Measurements from ENCODE around the gene AGBL4. TPM values are rescaled to one million over a fixed set of nuclear protein-coding genes. Genes with fewer than 3 reads are reported as not detected.
A peak's percentile ranks its signal among the peaks of the same experiment; 100 is the strongest.

AGBL4 gene
- total RNA-seq, 1 experiment from 2014 or later: not detected

GRCh38 chr1:48793863-48794262, 1229.9 kb downstream of the AGBL4 start:
- no peaks in the 10 kb centered on the region for H3K36me3 ChIP-seq
- H3K4me3 ChIP-seq: no peak overlapping the region
- no peaks in the 10 kb centered on the region for H3K27me3 ChIP-seq
- DNase-seq: no peak
- H3K9me3 ChIP-seq: no peaks in the 10 kb centered on the region

GRCh38 chr1:48792961-48793360, 1230.8 kb downstream of the AGBL4 start:
- no peaks in the 10 kb centered on the region for H3K9me3 ChIP-seq
- no peak for DNase-seq
- H3K27me3 ChIP-seq: no peaks in the 10 kb centered on the region
- no peak overlapping the region for H3K4me3 ChIP-seq
- no peaks in the 10 kb centered on the region for H3K36me3 ChIP-seq

- no peak overlapping the region for H3K4me3 ChIP-seq
- no peaks in the 10 kb centered on the region for H3K36me3 ChIP-seq
- H3K27me3 ChIP-seq: no peaks in the 10 kb centered on the region
- no peaks in the 10 kb centered on the region for H3K9me3 ChIP-seq
- DNase-seq: no peak
Measured at GRCh38 chr1:48790397-48790796, 1233.4 kb downstream of the AGBL4 start.

GRCh38 chr1:48789903-48790302, 1233.9 kb downstream of the AGBL4 start:
- peak; percentile 53 for DNase-seq
- Histone ChIP-seq H3K27me3 (no peaks in the 10 kb centered on the region), H3K4me3 (no peak overlapping the region), H3K9me3 (no peaks in the 10 kb centered on the region), H3K36me3 (no peaks in the 10 kb centered on the region)

- Histone ChIP-seq H3K9me3 (no peaks in the 10 kb centered on the region), H3K4me3 (no peak overlapping the region), H3K36me3 (no peaks in the 10 kb centered on the region), H3K27me3 (no peaks in the 10 kb centered on the region)
- DNase-seq: no peak
Measured at GRCh38 chr1:48785869-48786268, 1237.9 kb downstream of the AGBL4 start.

- H3K36me3 ChIP-seq: no peaks in the 10 kb centered on the region
- DNase-seq: no peak
- no peak overlapping the region for H3K4me3 ChIP-seq
- H3K27me3 ChIP-seq: no peaks in the 10 kb centered on the region
- no peaks in the 10 kb centered on the region for H3K9me3 ChIP-seq
Measured at GRCh38 chr1:48784301-48784700, 1239.5 kb downstream of the AGBL4 start.

- peak overlapping the region; percentile 32 for H3K4me3 ChIP-seq
- peak; percentile 17 for DNase-seq
Measured at GRCh38 chr1:48777219-48777895, 1246.4 kb downstream of the AGBL4 start.

GRCh38 chr1:48776393-48777218, 1247.1 kb downstream of the AGBL4 start, which contains the start of gene BEND5:
TSS of gene BEND5 (minus strand) at chr1:48776891. CDS start at chr1:48776831, 60 bp downstream.
- H3K4me3 ChIP-seq: peak within 1 kb of the TSS; percentile 32
- H3K27me3 ChIP-seq: no peaks in the 10 kb centered on the region
- H3K36me3 ChIP-seq: no peaks in the 10 kb centered on the region
- no peaks in the 10 kb centered on the region for H3K9me3 ChIP-seq
- peak; percentile 10 for DNase-seq

More at GRCh38 chr1:48777219-48777895, 1246.4 kb downstream of the AGBL4 start:
- Histone ChIP-seq H3K36me3 (no peaks in the 10 kb centered on the region), H3K27me3 (no peaks in the 10 kb centered on the region), H3K9me3 (no peaks in the 10 kb centered on the region)

- no peak for DNase-seq
- H3K9me3 ChIP-seq: no peaks in the 10 kb centered on the region
- no peaks in the 10 kb centered on the region for H3K36me3 ChIP-seq
- H3K27me3 ChIP-seq: no peaks in the 10 kb centered on the region
- no peak overlapping the region for H3K4me3 ChIP-seq
Measured at GRCh38 chr1:48775831-48776392, 1247.8 kb downstream of the AGBL4 start.

- no peaks in the 10 kb centered on the region for H3K9me3 ChIP-seq
- H3K27me3 ChIP-seq: no peaks in the 10 kb centered on the region
- H3K36me3 ChIP-seq: no peaks in the 10 kb centered on the region
- no peak overlapping the region for H3K4me3 ChIP-seq
- DNase-seq: no peak
Measured at GRCh38 chr1:48773133-48773532, 1250.6 kb downstream of the AGBL4 start.

GRCh38 chr1:48772211-48772610, 1251.5 kb downstream of the AGBL4 start:
- no peaks in the 10 kb centered on the region for H3K9me3 ChIP-seq
- H3K36me3 ChIP-seq: no peaks in the 10 kb centered on the region
- no peaks in the 10 kb centered on the region for H3K27me3 ChIP-seq

GRCh38 chr1:48771561-48771960, 1252.2 kb downstream of the AGBL4 start:
- no peaks in the 10 kb centered on the region for H3K9me3 ChIP-seq
- no peak overlapping the region for H3K4me3 ChIP-seq
- DNase-seq: peak; percentile 7
- no peaks in the 10 kb centered on the region for H3K36me3 ChIP-seq
- no peaks in the 10 kb centered on the region for H3K27me3 ChIP-seq

More at GRCh38 chr1:48772211-48772610, 1251.5 kb downstream of the AGBL4 start:
- no peak overlapping the region for H3K4me3 ChIP-seq
- no peak for DNase-seq

- H3K4me3 ChIP-seq: no peak overlapping the region
- H3K36me3 ChIP-seq: no peaks in the 10 kb centered on the region
- no peaks in the 10 kb centered on the region for H3K9me3 ChIP-seq
- no peak for DNase-seq
- H3K27me3 ChIP-seq: no peaks in the 10 kb centered on the region
Measured at GRCh38 chr1:48767975-48768510, 1255.7 kb downstream of the AGBL4 start.

- Histone ChIP-seq H3K27me3 (no peaks in the 10 kb centered on the region), H3K9me3 (no peaks in the 10 kb centered on the region), H3K36me3 (no peaks in the 10 kb centered on the region), H3K4me3 (no peak overlapping the region)
- no peak for DNase-seq
Measured at GRCh38 chr1:48765335-48765734, 1258.4 kb downstream of the AGBL4 start.

GRCh38 chr1:48761986-48762385, 1261.8 kb downstream of the AGBL4 start:
- DNase-seq: no peak
- no peaks in the 10 kb centered on the region for H3K36me3 ChIP-seq
- H3K4me3 ChIP-seq: no peak overlapping the region
- H3K9me3 ChIP-seq: no peaks in the 10 kb centered on the region
- H3K27me3 ChIP-seq: no peaks in the 10 kb centered on the region

GRCh38 chr1:48761411-48761810, 1262.3 kb downstream of the AGBL4 start:
- DNase-seq: no peak
- H3K36me3 ChIP-seq: no peaks in the 10 kb centered on the region

GRCh38 chr1:48760857-48761256, 1262.9 kb downstream of the AGBL4 start:
- Histone ChIP-seq H3K4me3 (no peak overlapping the region), H3K36me3 (no peaks in the 10 kb centered on the region), H3K9me3 (no peaks in the 10 kb centered on the region), H3K27me3 (no peaks in the 10 kb centered on the region)
- DNase-seq: no peak

More at GRCh38 chr1:48761411-48761810, 1262.3 kb downstream of the AGBL4 start:
- no peaks in the 10 kb centered on the region for H3K27me3 ChIP-seq
- H3K4me3 ChIP-seq: no peak overlapping the region
- no peaks in the 10 kb centered on the region for H3K9me3 ChIP-seq
